H9 (cell line): Measurements from ENCODE around the gene FNDC3A. TPM values are rescaled to one million over a fixed set of nuclear protein-coding genes. Genes with fewer than 3 reads are reported as not detected.

Source experiments
- DNase-seq: peaks from one replicate; pipeline ENCODE4 v3.0.0-alpha.2; 2017
- H2AFZ ChIP-seq: one replicate; pipeline ENCODE4 v1.6.1; 2013; ENCODE audit warnings: mild to moderate bottlenecking, low read length, control low read depth, moderate library complexity
- H2AK5ac ChIP-seq: 2 replicates; pipeline ENCODE4 v1.6.1; 2013; ENCODE audit warnings: low read length, control low read depth, mixed read lengths; ENCODE audit not compliant: insufficient read length
- H2BK120ac ChIP-seq: one replicate; pipeline ENCODE4 v1.6.1; 2013; ENCODE audit warnings: low read depth, mild to moderate bottlenecking, low read length, control low read depth, inconsistent platforms; ENCODE audit not compliant: poor library complexity, severe bottlenecking
- H2BK12ac ChIP-seq: 2 replicates; pipeline ENCODE4 v1.6.1; 2013; ENCODE audit warnings: low read length, control low read depth, mixed read lengths, low read depth; ENCODE audit not compliant: insufficient read length
- H2BK15ac ChIP-seq: 2 replicates; pipeline ENCODE4 v1.6.1; 2013; ENCODE audit warnings: low read depth, low read length, control low read depth
- H2BK20ac ChIP-seq: one replicate; pipeline ENCODE4 v1.6.1; 2013; ENCODE audit warnings: low read depth, mild to moderate bottlenecking, low read length, control low read depth, inconsistent platforms; ENCODE audit not compliant: poor library complexity, severe bottlenecking
- H2BK5ac ChIP-seq: 2 replicates; pipeline ENCODE4 v1.6.1; 2013; ENCODE audit warnings: low read length, control low read depth, mixed read lengths; ENCODE audit not compliant: insufficient read length
- H3K14ac ChIP-seq: 2 replicates; pipeline ENCODE4 v1.6.1; 2013; ENCODE audit warnings: low read length, control low read depth; ENCODE audit not compliant: insufficient read depth
- H3K18ac ChIP-seq: 2 replicates; pipeline ENCODE4 v1.6.1; 2013; ENCODE audit warnings: low read depth, mild to moderate bottlenecking, mixed read lengths, low read length, control low read depth; ENCODE audit not compliant: insufficient read length
- H3K23ac ChIP-seq: 2 replicates; pipeline ENCODE4 v1.6.1; 2013; ENCODE audit warnings: low read length, control low read depth, mixed read lengths, low read depth; ENCODE audit not compliant: insufficient read length
- H3K23me2 ChIP-seq: 2 replicates; pipeline ENCODE4 v1.6.1; 2013; ENCODE audit warnings: low read depth, mild to moderate bottlenecking, mixed read lengths, low read length, control low read depth; ENCODE audit not compliant: insufficient read length, poor library complexity, severe bottlenecking
- H3K27ac ChIP-seq: 2 replicates; pipeline ENCODE4 v1.5.1; 2013; ENCODE audit warnings: low read length, control low read depth, mixed read lengths, low read depth; ENCODE audit not compliant: insufficient read length
- H3K27me3 ChIP-seq: 2 replicates; pipeline ENCODE4 v1.6.1; 2013; ENCODE audit warnings: low read length, control low read depth, inconsistent platforms; ENCODE audit not compliant: insufficient read depth
- H3K4ac ChIP-seq: 2 replicates; pipeline ENCODE4 v1.6.1; 2013; ENCODE audit warnings: low read depth, mild to moderate bottlenecking, control low read depth, inconsistent platforms, low read length, moderate library complexity
- H3K4me1 ChIP-seq: 2 replicates; pipeline ENCODE4 v1.6.1; 2013; ENCODE audit warnings: low read length, control low read depth, inconsistent platforms; ENCODE audit not compliant: insufficient read depth
- H3K4me2 ChIP-seq: 2 replicates; pipeline ENCODE4 v1.6.1; 2013; ENCODE audit warnings: low read length, control low read depth, mixed read lengths; ENCODE audit not compliant: insufficient read length, insufficient read depth
- H3K56ac ChIP-seq: 2 replicates; pipeline ENCODE4 v1.6.1; 2013; ENCODE audit warnings: low read depth, mild to moderate bottlenecking, mixed read lengths, low read length, control low read depth; ENCODE audit not compliant: insufficient read length
- H3K79me1 ChIP-seq: 2 replicates; pipeline ENCODE4 v1.6.1; 2013; ENCODE audit warnings: low read depth, mild to moderate bottlenecking, moderate library complexity, low read length, control low read depth, inconsistent platforms; ENCODE audit not compliant: insufficient read depth, poor library complexity, severe bottlenecking
- H3K79me2 ChIP-seq: 2 replicates; pipeline ENCODE4 v1.6.1; 2013; ENCODE audit warnings: low read length, control low read depth, inconsistent platforms; ENCODE audit not compliant: insufficient read depth
- H3K9ac ChIP-seq: 2 replicates; pipeline ENCODE4 v1.6.1; 2013; ENCODE audit warnings: low read length, control low read depth, mixed read lengths; ENCODE audit not compliant: insufficient read length; ENCODE audit errors: extremely low read depth
- H3K9me3 ChIP-seq: one replicate; pipeline ENCODE4 v1.6.1; 2013; ENCODE audit warnings: low read depth, low read length, inconsistent platforms; ENCODE audit not compliant: control insufficient read depth
- H3T11ph ChIP-seq: one replicate; pipeline ENCODE4 v1.6.1; 2013; ENCODE audit warnings: mild to moderate bottlenecking, low read length, control low read depth, inconsistent platforms
- H4K20me1 ChIP-seq: one replicate; pipeline ENCODE4 v1.6.1; 2013; ENCODE audit not compliant: control insufficient read depth, insufficient read length, insufficient read depth
- H4K5ac ChIP-seq: 2 replicates; pipeline ENCODE4 v1.6.1; 2013; ENCODE audit warnings: low read depth, mild to moderate bottlenecking, mixed read lengths, low read length, control low read depth; ENCODE audit not compliant: insufficient read length
- H4K8ac ChIP-seq: replicated peaks from 2 replicates; pipeline ENCODE4 v1.6.1; 2013; ENCODE audit warnings: low read length, control low read depth, mixed read lengths, low read depth; ENCODE audit not compliant: insufficient read length
- H4K91ac ChIP-seq: 2 replicates; pipeline ENCODE4 v1.6.1; 2013; ENCODE audit warnings: low read depth, mild to moderate bottlenecking, moderate library complexity, mixed read lengths, low read length, control low read depth; ENCODE audit not compliant: insufficient read length
- H3K27ac Mint-ChIP-seq, 3 experiments: 2 replicates in 2 of 3; 3 replicates in 1 of 3; pipeline ENCODE4 v1.8.0; 2020 to 2021; ENCODE audit warnings: mixed read lengths in 3 of 3, mild to moderate bottlenecking in 1 of 3, moderate library complexity in 1 of 3
- H3K27me3 Mint-ChIP-seq: 2 replicates; pipeline ENCODE4 v1.8.0; 2021; ENCODE audit warnings: low read depth, mild to moderate bottlenecking, moderate library complexity, mixed read lengths
- H3K36me3 Mint-ChIP-seq, 3 experiments: 2 replicates in 2 of 3; 3 replicates in 1 of 3; pipeline ENCODE4 v1.8.0; 2020 to 2021; ENCODE audit warnings: low read depth in 3 of 3, mixed read lengths in 3 of 3; ENCODE audit not compliant: insufficient read depth in 1 of 3
- H3K4me1 Mint-ChIP-seq, 2 experiments: 2 replicates each; pipeline ENCODE4 v1.8.0; 2020; ENCODE audit warnings: mixed read lengths in 2 of 2
- H3K4me3 Mint-ChIP-seq, 2 experiments: 2 replicates in 1 of 2; 3 replicates in 1 of 2; pipeline ENCODE4 v1.8.0; 2020 to 2021; ENCODE audit warnings: mild to moderate bottlenecking in 2 of 2, mixed read lengths in 2 of 2, moderate library complexity in 1 of 2
- H3K9me3 Mint-ChIP-seq, 2 experiments: 2 replicates in 1 of 2; 3 replicates in 1 of 2; pipeline ENCODE4 v1.8.0; 2020; ENCODE audit warnings: mild to moderate bottlenecking in 2 of 2, mixed read lengths in 2 of 2, moderate library complexity in 1 of 2
- CTCF ChIP-seq: fragments of 200-600 bp; sonication (generic); conservative IDR thresholded peaks from 3 replicates; pipeline ENCODE4 v1.8.0; 2021; ENCODE audit warnings: antibody characterized with exemption, mild to moderate bottlenecking
- WGBS: extraction: QIAGEN DNeasy Blood & Tissue Kit; methylation state at CpG from one replicate; pipeline ENCODE4 v1.1.7; 2013; ENCODE audit warnings: missing lambda C conversion rate, low lambda C conversion rate, mixed read lengths; ENCODE audit not compliant: insufficient read length; ENCODE audit errors: extremely low coverage; 5-methylcytosine and 5-hydroxymethylcytosine counted together
- total RNA-seq: library from RNA; stranded (reverse); gene quantifications from 2 replicates; pipeline ENCODE4 v1.2.1, GENCODE V29; 2021

The FNDC3A gene
- total RNA-seq, 1 experiment from 2014 or later, result 27.4 TPM

GRCh38 chr13:49097374-49097773 is 121.7 kb downstream of the FNDC3A start:
- DNase-seq, result no peak
- Histone ChIP-seq H3K4me2 (no peak overlapping the region), H3K79me2 (no peaks in the 10 kb centered on the region), H4K5ac (no peak overlapping the region), H3T11ph (no peak overlapping the region), H2AFZ (no peak overlapping the region), H3K27me3 (no peaks in the 10 kb centered on the region), H3K27ac (no peak overlapping the region), H3K56ac (no peak overlapping the region), H2AK5ac (no peak overlapping the region), H3K9me3 (no peaks in the 10 kb centered on the region), H3K14ac (no peak overlapping the region), H3K9ac (no peak overlapping the region), H2BK5ac (no peak overlapping the region), H2BK120ac (no peak overlapping the region), H3K79me1 (no peaks in the 10 kb centered on the region), H4K20me1 (no peaks in the 10 kb centered on the region), H3K23me2 (no peaks in the 10 kb centered on the region), H3K4me1 (no peaks in the 10 kb centered on the region), H2BK12ac (no peak overlapping the region), H3K18ac (no peak overlapping the region), H3K23ac (no peak overlapping the region), H2BK15ac (no peak overlapping the region), H3K4ac (no peak overlapping the region), H4K91ac (no peak overlapping the region), H4K8ac (no peak overlapping the region), H2BK20ac (no peak overlapping the region)
- no CpG with 5 or more reads among the region's 2 CpGs for WGBS
- Mint-ChIP-seq H3K27ac (no peak overlapping the region), H3K4me1 (no peaks in the 10 kb centered on the region), H3K36me3 (no peaks in the 10 kb centered on the region), H3K27me3 (no peaks in the 10 kb centered on the region), H3K9me3 (no peaks in the 10 kb centered on the region), H3K4me3 (no peak overlapping the region)
- no peak for TF ChIP-seq CTCF
